SU-DHL-6 (cell line): Measurements from ENCODE around the gene AP1B1.

Source experiments
- H2AFZ ChIP-seq: fragments of 200-600 bp; sonication (generic); 2 replicates; pipeline ENCODE4 v1.6.1; 2014; ENCODE audit warnings: low read depth, mild to moderate bottlenecking, moderate library complexity, mixed read lengths, antibody characterized with exemption, low read length; ENCODE audit not compliant: severe bottlenecking
- H3F3A ChIP-seq: fragments of 200-600 bp; shearing (Covaris generic); 2 replicates; pipeline ENCODE4 v1.6.0; 2016; ENCODE audit warnings: antibody characterized with exemption, mild to moderate bottlenecking; ENCODE audit not compliant: insufficient read depth
- H3K27ac ChIP-seq: fragments of 200-600 bp; sonication (generic); 2 replicates; pipeline ENCODE4 v1.5.1; 2016; ENCODE audit warnings: low read depth, mild to moderate bottlenecking, low read length, moderate library complexity, mixed read lengths
- H3K27me3 ChIP-seq: fragments of 200-600 bp; sonication (generic), shearing (Covaris generic); 2 replicates; pipeline ENCODE4 v1.6.0; 2014; ENCODE audit warnings: mild to moderate bottlenecking, low read length
- H3K36me3 ChIP-seq: fragments of 200-600 bp; sonication (generic); 2 replicates; pipeline ENCODE4 v1.6.1; 2014; ENCODE audit warnings: mild to moderate bottlenecking, low read length, mixed read lengths
- H3K4me2 ChIP-seq: fragments of 300-600, 200-600 bp; shearing (Covaris generic), sonication (generic); 2 replicates; pipeline ENCODE4 v1.6.0; 2014; ENCODE audit warnings: low read length, low read depth, mild to moderate bottlenecking; ENCODE audit not compliant: poor library complexity, severe bottlenecking
- H3K4me3 ChIP-seq: fragments of 200-600 bp; sonication (generic); 2 replicates; pipeline ENCODE4 v1.5.1; 2014; ENCODE audit warnings: antibody characterized with exemption, low read length, mild to moderate bottlenecking, mixed read lengths; ENCODE audit not compliant: insufficient read depth, poor library complexity, severe bottlenecking
- H3K79me2 ChIP-seq: fragments of 200-600 bp; sonication (generic); 2 replicates; pipeline ENCODE4 v1.6.1; 2014; ENCODE audit warnings: mild to moderate bottlenecking, low read length, moderate library complexity; ENCODE audit not compliant: insufficient read depth
- H3K9ac ChIP-seq: fragments of 200-600 bp; sonication (generic); 2 replicates; pipeline ENCODE4 v1.7.0; 2014; ENCODE audit warnings: mild to moderate bottlenecking, low read length
- H3K9me2 ChIP-seq: fragments of 200-600 bp; sonication (generic); replicated peaks from 2 replicates; pipeline ENCODE4 v1.6.1; 2014; ENCODE audit warnings: low read length; ENCODE audit not compliant: insufficient read depth
- H3K9me3 ChIP-seq: fragments of 200-600 bp; sonication (generic); 2 replicates; pipeline ENCODE4 v1.6.1; 2014; ENCODE audit warnings: low read length, mixed read lengths; ENCODE audit not compliant: insufficient read depth
- H4K20me1 ChIP-seq: fragments of 200-600 bp; sonication (generic); 2 replicates; pipeline ENCODE4 v1.6.1; 2014; ENCODE audit warnings: low read depth, mild to moderate bottlenecking, antibody characterized with exemption, low read length, moderate library complexity, mixed read lengths
- CTCF ChIP-seq: fragments of 200-600 bp; sonication (generic); IDR thresholded peaks from one replicate; pipeline ENCODE4 v1.5.1; 2017; ENCODE audit warnings: antibody characterized with exemption, mild to moderate bottlenecking, low read length, moderate library complexity; ENCODE audit not compliant: insufficient read depth, poor library complexity, severe bottlenecking
- EZH2phosphoT487 ChIP-seq: fragments of 200-600 bp; sonication (generic), shearing (Covaris generic); conservative IDR thresholded peaks from 2 replicates; pipeline ENCODE4 v1.6.1; 2018; ENCODE audit warnings: mild to moderate bottlenecking, antibody characterized with exemption, low read length, moderate library complexity, mixed read lengths

AP1B1 gene

GRCh38 chr22:29391546-29391945, 3.2 kb upstream of the AP1B1 start:
- TF ChIP-seq EZH2phosphoT487 = no peak
- TF ChIP-seq CTCF = no peak
- Histone ChIP-seq H3K36me3 (no peaks in the 10 kb centered on the region), H3K4me3 (no peak overlapping the region), H2AFZ (no peak overlapping the region), H3K27ac (no peak overlapping the region), H3K9ac (no peak overlapping the region), H4K20me1 (no peaks in the 10 kb centered on the region), H3K27me3 (no peaks in the 10 kb centered on the region), H3F3A (peaks cover 6% of the 10 kb centered on the region), H3K9me2 (no peaks in the 10 kb centered on the region), H3K79me2 (peaks cover 19% of the 10 kb centered on the region), H3K4me2 (no peak overlapping the region), H3K9me3 (no peaks in the 10 kb centered on the region)

GRCh38 chr22:29390270-29390669, 1.9 kb upstream of the AP1B1 start:
- H3K9me3 ChIP-seq = no peaks in the 10 kb centered on the region
- no peak overlapping the region for H3K4me3 ChIP-seq
- peaks cover 24% of the 10 kb centered on the region for H3K79me2 ChIP-seq
- H2AFZ ChIP-seq = no peak overlapping the region
- TF ChIP-seq CTCF (no peak), EZH2phosphoT487 (no peak)
- no peak overlapping the region for H3K9ac ChIP-seq
- no peak overlapping the region for H3K27ac ChIP-seq
- no peaks in the 10 kb centered on the region for H3K27me3 ChIP-seq
- no peaks in the 10 kb centered on the region for H3K36me3 ChIP-seq
- no peak overlapping the region for H3K4me2 ChIP-seq
- H3F3A ChIP-seq = peaks cover 18% of the 10 kb centered on the region
- no peaks in the 10 kb centered on the region for H3K9me2 ChIP-seq
- H4K20me1 ChIP-seq = no peaks in the 10 kb centered on the region

GRCh38 chr22:29388759-29389090, 355 bp upstream of the AP1B1 start:
- Histone ChIP-seq H3K27ac (no peak overlapping the region), H3K4me3 (peak overlapping the region; percentile 86), H3K4me2 (peak overlapping the region; percentile 86), H3K79me2 (peaks cover 39% of the 10 kb centered on the region), H2AFZ (peak overlapping the region; percentile 92), H3F3A (peaks cover 18% of the 10 kb centered on the region), H4K20me1 (no peaks in the 10 kb centered on the region), H3K9ac (peak overlapping the region; percentile 78), H3K9me2 (no peaks in the 10 kb centered on the region), H3K27me3 (no peaks in the 10 kb centered on the region), H3K9me3 (no peaks in the 10 kb centered on the region), H3K36me3 (no peaks in the 10 kb centered on the region)
- TF ChIP-seq EZH2phosphoT487 (no peak), CTCF (no peak)

- Histone ChIP-seq H3K4me3 (peak overlapping the region; percentile 86), H4K20me1 (no peaks in the 10 kb centered on the region; the same call in 1 of the 2 replicates), H2AFZ (no peak overlapping the region), H3K9ac (peak overlapping the region; percentile 78), H3K9me2 (no peaks in the 10 kb centered on the region), H3K4me2 (peak overlapping the region; percentile 86), H3K36me3 (no peaks in the 10 kb centered on the region), H3F3A (peaks cover 18% of the 10 kb centered on the region), H3K9me3 (no peaks in the 10 kb centered on the region), H3K27me3 (no peaks in the 10 kb centered on the region), H3K27ac (peak overlapping the region; percentile 83), H3K79me2 (peaks cover 58% of the 10 kb centered on the region)
- no peak for TF ChIP-seq CTCF
- no peak for TF ChIP-seq EZH2phosphoT487
These were observed 1.7 kb downstream of the AP1B1 start for GRCh38 chr22:29386708-29387107.
